ENCODE results near the gene MINDY1. TPM values are rescaled to one million over a fixed set of nuclear protein-coding genes. Genes with fewer than 3 reads are reported as not detected.

Gene MINDY1
- total and polyA plus RNA-seq, 10 of the 15 experiments (the other 5 are each of a cell fraction or from before 2014, with no cell fraction given): 0.48 to 8.8 (median 5.0) TPM

GRCh38 chr1:150995460-150995859 lies 11.2 kb downstream of the MINDY1 start:
- H3K4me3 ChIP-seq: no peak overlapping the region
- H2AFZ ChIP-seq (ENCODE audit: control insufficient read depth, low read depth, low read length): peak overlapping the region; percentile 88
- CTCF ChIA-PET: interaction anchor here (0.7 to 16.2 kb wide), 32 partner anchors 8 to 740 kb away, joined by 3 to 252 read pairs (median 3); partner anchors contain the start of genes ANXA9, C1orf56, CA14 and CERS2
- ATAC-seq (no peak), FAIRE-seq (no peak), DNase-seq (ENCODE audit: low read depth, low spot score) (no peak)
- H3K9me3 ChIP-seq (replicated peaks; ENCODE audit: control insufficient read depth, insufficient read depth, low read length): no peaks in the 10 kb centered on the region
- H3K9ac ChIP-seq (ENCODE audit: control insufficient read depth, insufficient read depth, low read length): 0 out of 2 replicates have a peak overlapping the region, but pooled peaks have one; percentile 40
- POLR2A ChIA-PET: interaction anchor here (0.6 to 1.2 kb wide), 3 partner anchors 10 to 73 kb away, joined by 3 to 5 read pairs (median 4); no protein-coding TSS in a partner anchor
- no peaks in the 10 kb centered on the region for H3K36me3 ChIP-seq (ENCODE audit: control insufficient read depth in 2 of 2, insufficient read depth in 2 of 2, low read length in 1 of 2)
- H3K27ac ChIP-seq (ENCODE audit: control insufficient read depth, insufficient read depth): no peak overlapping the region
- in situ Hi-C loops (cut with MboI): loop anchor here (5.0 kb wide), 1 partner anchor 738 kb away; the partner anchor contains the start of gene CA14
- no peaks in the 10 kb centered on the region for H3K27me3 ChIP-seq (replicated peaks in 1 of 2; ENCODE audit: control insufficient read depth in 2 of 2, insufficient read depth in 2 of 2, low read length in 1 of 2)
- H3K79me2 ChIP-seq (ENCODE audit: control insufficient read depth, insufficient read depth, low read length): no peaks in the 10 kb centered on the region
- peak overlapping the region; percentile 75 for H3K4me2 ChIP-seq (ENCODE audit: control insufficient read depth, insufficient read depth)
- SMC1A ChIA-PET (ENCODE audit: uncharacterized antibody, unreplicated experiment): interaction anchor here (0.6 to 4.5 kb wide), 11 partner anchors 10 to 871 kb away, joined by 3 to 34 read pairs (median 4); partner anchors contain the start of genes C1orf56, CERS2, MINDY1 and TNFAIP8L2
- RAD21 ChIA-PET (ENCODE audit: unreplicated experiment): interaction anchor here (0.8 to 2.6 kb wide), 9 partner anchors 11 to 740 kb away, joined by 3 to 20 read pairs (median 4); partner anchors contain the start of genes ANXA9, CDC42SE1, GOLPH3L and MINDY1
- intact Hi-C loops (cut with micrococcal nuclease; ENCODE audit: unreplicated experiment): loop anchor here (10.0 kb wide), 1 partner anchor 741 kb away; the partner anchor contains the start of gene CA14
- no TSS peak for BruUV-seq (replicated peaks)
- 37% methylated on average over 4 of the region's 4 CpGs for WGBS (ENCODE audit: insufficient coverage, insufficient replicate concordance, low lambda C conversion rate, missing lambda C conversion rate)
- no peaks in the 10 kb centered on the region for H4K20me1 ChIP-seq (ENCODE audit: control insufficient read depth, insufficient read depth)
- H3K4me1 ChIP-seq (ENCODE audit: control insufficient read depth, insufficient read depth, low read length): no peaks in the 10 kb centered on the region
- TF ChIP-seq NFYA (IDR thresholded peaks at IDR 0.05; ENCODE audit: borderline replicate concordance, low read depth, low read length) (no peak), ZNF622 (IDR thresholded peaks at IDR 0.05) (no peak), SUPT20H (IDR thresholded peaks at IDR 0.05; ENCODE audit: borderline replicate concordance, control insufficient read depth, low read depth, low read length) (no peak), SMAD1 (IDR thresholded peaks at IDR 0.05; ENCODE audit: low read depth, partially characterized antibody) (no peak), ASH2L (IDR thresholded peaks at IDR 0.05; ENCODE audit: borderline replicate concordance, low read depth) (no peak), BCL11A (IDR thresholded peaks at IDR 0.05; ENCODE audit: low read depth, low read length) (no peak), ZNF687 (IDR thresholded peaks at IDR 0.05) (no peak), NRF1 (conservative IDR thresholded peaks at IDR 0.05; ENCODE audit: low read depth, low read length) (no peak), SIN3A (IDR thresholded peaks at IDR 0.05; ENCODE audit: low read depth, low read length) (no peak), WRNIP1 (IDR thresholded peaks at IDR 0.05; ENCODE audit: borderline replicate concordance, low read depth, low read length) (no peak), SREBF2 (IDR thresholded peaks at IDR 0.05; ENCODE audit: low read length) (no peak)
- TF ChIP-seq, protein P1, sequence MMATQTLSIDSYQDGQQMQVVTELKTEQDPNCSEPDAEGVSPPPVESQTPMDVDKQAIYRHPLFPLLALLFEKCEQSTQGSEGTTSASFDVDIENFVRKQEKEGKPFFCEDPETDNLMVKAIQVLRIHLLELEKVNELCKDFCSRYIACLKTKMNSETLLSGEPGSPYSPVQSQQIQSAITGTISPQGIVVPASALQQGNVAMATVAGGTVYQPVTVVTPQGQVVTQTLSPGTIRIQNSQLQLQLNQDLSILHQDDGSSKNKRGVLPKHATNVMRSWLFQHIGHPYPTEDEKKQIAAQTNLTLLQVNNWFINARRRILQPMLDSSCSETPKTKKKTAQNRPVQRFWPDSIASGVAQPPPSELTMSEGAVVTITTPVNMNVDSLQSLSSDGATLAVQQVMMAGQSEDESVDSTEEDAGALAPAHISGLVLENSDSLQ (IDR thresholded peaks at IDR 0.05): no peak
- TF ChIP-seq, protein P2, sequence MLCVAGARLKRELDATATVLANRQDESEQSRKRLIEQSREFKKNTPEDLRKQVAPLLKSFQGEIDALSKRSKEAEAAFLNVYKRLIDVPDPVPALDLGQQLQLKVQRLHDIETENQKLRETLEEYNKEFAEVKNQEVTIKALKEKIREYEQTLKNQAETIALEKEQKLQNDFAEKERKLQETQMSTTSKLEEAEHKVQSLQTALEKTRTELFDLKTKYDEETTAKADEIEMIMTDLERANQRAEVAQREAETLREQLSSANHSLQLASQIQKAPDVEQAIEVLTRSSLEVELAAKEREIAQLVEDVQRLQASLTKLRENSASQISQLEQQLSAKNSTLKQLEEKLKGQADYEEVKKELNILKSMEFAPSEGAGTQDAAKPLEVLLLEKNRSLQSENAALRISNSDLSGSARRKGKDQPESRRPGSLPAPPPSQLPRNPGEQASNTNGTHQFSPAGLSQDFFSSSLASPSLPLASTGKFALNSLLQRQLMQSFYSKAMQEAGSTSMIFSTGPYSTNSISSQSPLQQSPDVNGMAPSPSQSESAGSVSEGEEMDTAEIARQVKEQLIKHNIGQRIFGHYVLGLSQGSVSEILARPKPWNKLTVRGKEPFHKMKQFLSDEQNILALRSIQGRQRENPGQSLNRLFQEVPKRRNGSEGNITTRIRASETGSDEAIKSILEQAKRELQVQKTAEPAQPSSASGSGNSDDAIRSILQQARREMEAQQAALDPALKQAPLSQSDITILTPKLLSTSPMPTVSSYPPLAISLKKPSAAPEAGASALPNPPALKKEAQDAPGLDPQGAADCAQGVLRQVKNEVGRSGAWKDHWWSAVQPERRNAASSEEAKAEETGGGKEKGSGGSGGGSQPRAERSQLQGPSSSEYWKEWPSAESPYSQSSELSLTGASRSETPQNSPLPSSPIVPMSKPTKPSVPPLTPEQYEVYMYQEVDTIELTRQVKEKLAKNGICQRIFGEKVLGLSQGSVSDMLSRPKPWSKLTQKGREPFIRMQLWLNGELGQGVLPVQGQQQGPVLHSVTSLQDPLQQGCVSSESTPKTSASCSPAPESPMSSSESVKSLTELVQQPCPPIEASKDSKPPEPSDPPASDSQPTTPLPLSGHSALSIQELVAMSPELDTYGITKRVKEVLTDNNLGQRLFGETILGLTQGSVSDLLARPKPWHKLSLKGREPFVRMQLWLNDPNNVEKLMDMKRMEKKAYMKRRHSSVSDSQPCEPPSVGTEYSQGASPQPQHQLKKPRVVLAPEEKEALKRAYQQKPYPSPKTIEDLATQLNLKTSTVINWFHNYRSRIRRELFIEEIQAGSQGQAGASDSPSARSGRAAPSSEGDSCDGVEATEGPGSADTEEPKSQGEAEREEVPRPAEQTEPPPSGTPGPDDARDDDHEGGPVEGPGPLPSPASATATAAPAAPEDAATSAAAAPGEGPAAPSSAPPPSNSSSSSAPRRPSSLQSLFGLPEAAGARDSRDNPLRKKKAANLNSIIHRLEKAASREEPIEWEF (IDR thresholded peaks at IDR 0.05; ENCODE audit: insufficient replicate concordance, low read depth, low read length): no peak
